Adrenal gland (tissue), 5 donors: ENCODE measurements around the gene ARHGAP25.

ENCODE experiments used
- CTCF ChIP-seq, 6 experiments: fragments of 450-650 bp in 4 of 6; fragments of 200-600 bp in 2 of 6; sonication (generic) in 1 of 6; IDR thresholded peaks; 1 replicate in 5 of 6; 2 replicates in 1 of 6; pipeline versions ENCODE4 v1.5.1 to v1.8.0; 2016 to 2021; ENCODE audit warnings: antibody characterized with exemption in 6 of 6, mild to moderate bottlenecking in 2 of 6, moderate library complexity in 1 of 6
- POLR2A ChIP-seq, 2 donors: fragments of 450-650 bp; IDR thresholded peaks; one replicate each; pipeline ENCODE4 v1.6.1; 2017; ENCODE audit warnings: antibody characterized with exemption in 2 of 2, mild to moderate bottlenecking in 2 of 2, moderate library complexity in 1 of 2
- donor health status: DM: no; HTN: no; CAD: no.

- TF ChIP-seq CTCF (IDR thresholded peaks at IDR 0.05) (no peak), POLR2A (IDR thresholded peaks at IDR 0.05) (no peak)
These were observed 103.3 kb downstream of the ARHGAP25 start for GRCh38 chr2:68837861-68838341.
